GM18870 (cell line): ENCODE results near the gene LYSMD2.
"Not testable (repeated sequence)": the region's sequence is repeated elsewhere in the genome, so short reads cannot be mapped to it uniquely, and the experiment has no call there.

ENCODE experiments used
- ATAC-seq: cut with Tn5 transposase; IDR thresholded peaks from one replicate; pipeline ENCODE4 v1.9.1; 2021; ENCODE audit warnings: moderate library complexity; ENCODE audit not compliant: unreplicated experiment

Gene LYSMD2, protein sequence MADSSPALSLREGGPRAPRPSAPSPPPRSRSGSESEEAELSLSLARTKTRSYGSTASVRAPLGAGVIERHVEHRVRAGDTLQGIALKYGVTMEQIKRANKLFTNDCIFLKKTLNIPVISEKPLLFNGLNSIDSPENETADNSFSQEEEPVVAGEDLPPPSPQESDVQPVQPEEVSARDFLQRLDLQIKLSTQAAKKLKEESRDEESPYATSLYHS

GRCh38 chr15:51737522-51738305, at the start of gene LYSMD2:
LYSMD2 (minus strand) TSS chr15:51737655; CDS start chr15:51737622, 33 bp downstream.
- ATAC-seq: no peak

DNA sequence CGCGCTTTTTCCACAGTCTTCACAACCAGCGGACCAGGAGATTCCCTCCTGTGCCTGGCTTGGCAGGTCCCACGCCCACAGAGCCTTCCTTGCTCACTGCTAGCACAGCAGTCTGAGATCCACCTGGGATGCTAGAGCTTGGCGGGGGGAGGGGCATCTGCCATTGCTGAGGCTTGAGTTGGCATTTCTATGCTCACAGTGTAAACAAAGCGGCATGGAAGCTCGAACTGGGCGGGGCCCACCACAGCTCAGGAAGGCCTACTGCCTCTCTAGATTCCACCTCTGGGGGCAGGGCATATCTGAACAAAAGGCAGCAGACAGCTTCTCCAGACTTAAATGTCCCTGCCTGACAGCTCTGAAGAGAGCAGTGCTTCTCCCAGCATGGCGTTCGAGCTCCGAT, 49.7 kb upstream of the LYSMD2 start:
- not testable (repeated sequence) for ATAC-seq

DNA sequence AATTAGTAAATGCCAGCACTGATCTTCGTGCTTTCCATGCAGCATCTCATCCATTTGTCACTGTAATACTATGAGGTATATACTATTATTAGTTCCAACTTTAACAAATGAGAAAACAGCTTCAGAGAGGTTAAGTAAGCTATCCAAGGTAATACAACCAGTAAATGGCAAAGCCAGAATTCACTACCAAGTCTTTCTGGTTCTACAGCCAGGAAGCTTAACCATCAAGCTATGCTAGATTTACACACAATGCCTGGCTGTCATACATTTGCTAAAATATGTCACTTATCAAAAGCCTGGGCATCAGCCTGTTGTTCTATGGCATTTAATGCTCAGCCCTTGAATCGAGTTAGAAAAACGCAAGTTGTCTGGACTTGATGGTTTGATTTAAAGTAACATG, 46.5 kb upstream of the LYSMD2 start:
- ATAC-seq: no peak

- no peak for ATAC-seq
These were observed 45.0 kb upstream of the LYSMD2 start for GRCh38 chr15:51782357-51782896.

GRCh38 chr15:51781506-51781905, 44.1 kb upstream of the LYSMD2 start:
- no peak for ATAC-seq

- no peak for ATAC-seq
These were observed 43.2 kb upstream of the LYSMD2 start for GRCh38 chr15:51780636-51781035.

DNA sequence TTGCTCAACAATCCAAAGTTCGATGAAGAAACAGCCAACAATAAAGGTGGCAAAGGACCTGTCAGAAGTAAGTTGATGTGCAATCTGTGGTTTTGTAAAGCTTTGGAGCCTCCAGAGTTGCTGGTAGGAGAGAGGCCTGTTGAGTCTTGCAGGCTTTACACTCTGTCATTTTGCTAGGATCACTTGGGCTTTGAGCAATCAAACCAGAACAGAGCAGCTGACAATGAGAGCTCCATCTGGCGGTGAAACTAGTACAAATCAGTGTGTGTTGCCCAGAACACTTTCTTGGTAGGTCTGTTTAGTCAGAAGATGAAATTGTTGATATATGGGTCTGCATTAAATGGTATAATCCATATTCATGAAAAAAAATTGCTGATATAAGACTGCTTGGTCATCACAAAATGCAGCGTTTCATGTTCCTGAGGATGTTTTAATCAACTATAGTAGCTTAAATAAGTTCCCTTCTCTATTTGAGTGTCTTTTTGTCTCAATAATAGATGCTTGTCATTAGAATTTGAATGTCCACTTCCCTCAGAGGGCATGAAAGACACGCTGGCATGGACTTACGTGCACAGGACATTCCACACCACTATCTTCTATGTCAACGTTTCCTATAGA, 39.6 kb upstream of the LYSMD2 start:
- peak; percentile 73 for ATAC-seq

- ATAC-seq: no peak
These were observed 38.7 kb upstream of the LYSMD2 start for GRCh38 chr15:51775967-51776816.

DNA sequence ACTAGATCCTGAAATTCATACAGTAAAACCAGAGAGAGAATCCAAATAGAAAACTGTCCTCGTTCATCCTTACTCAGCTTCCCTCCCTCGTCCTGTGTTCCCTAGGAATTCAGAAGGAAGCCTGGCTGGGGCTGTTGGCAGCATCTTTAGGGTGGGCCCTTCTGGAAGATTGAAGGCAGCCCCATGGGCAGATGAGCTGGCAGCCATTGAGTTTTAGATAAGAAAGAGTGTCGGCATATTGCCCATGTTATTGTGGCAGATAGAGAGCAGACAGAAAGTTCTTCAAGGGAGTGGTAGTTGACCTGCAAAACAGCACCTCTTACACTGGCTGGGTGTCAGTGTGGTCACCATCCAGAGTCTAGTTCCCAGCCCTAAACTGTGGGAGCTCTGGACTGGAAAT, 37.5 kb upstream of the LYSMD2 start:
- no peak for ATAC-seq

DNA sequence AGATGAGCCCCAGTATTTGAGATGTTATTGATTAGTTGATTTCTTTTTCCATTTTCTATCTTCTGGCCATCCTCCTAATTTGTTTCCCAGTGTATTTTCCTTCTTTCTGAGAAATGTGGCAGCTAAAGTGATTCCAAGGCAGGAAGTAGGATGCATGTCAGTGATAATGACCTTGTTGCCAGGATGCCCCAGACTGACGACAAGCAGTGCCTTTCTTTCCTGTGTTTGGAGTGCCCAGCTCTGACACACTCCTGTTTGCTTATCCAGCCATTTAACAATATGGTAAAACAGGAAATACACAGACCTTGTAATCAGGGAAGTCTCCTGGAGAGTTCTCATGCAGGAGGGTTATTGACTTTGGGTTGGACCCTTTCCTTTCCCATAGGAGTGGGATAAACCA, 34.3 kb upstream of the LYSMD2 start:
- no peak for ATAC-seq

GRCh38 chr15:51770902-51771301, 33.4 kb upstream of the LYSMD2 start:
- no peak for ATAC-seq

DNA sequence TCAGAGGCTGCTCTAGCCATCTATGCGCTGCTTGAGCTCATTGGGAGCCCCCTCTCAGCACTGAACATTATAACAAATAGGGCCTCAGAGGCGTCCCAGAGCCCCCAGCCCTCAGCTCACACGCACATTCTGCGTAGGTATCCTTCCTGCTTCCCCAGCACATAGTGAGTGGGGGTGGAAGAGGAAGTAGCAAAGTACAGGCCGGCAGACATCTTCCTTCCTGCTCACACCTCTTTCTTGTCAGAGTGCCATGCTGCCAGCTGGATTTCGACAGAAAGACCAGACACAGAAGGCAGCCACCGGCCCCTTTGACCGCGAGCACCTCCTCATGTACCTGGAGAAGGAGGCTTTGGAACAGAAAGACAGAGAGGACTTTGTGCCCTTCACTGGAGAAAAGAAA, 30.6 kb upstream of the LYSMD2 start:
- no peak for ATAC-seq

DNA sequence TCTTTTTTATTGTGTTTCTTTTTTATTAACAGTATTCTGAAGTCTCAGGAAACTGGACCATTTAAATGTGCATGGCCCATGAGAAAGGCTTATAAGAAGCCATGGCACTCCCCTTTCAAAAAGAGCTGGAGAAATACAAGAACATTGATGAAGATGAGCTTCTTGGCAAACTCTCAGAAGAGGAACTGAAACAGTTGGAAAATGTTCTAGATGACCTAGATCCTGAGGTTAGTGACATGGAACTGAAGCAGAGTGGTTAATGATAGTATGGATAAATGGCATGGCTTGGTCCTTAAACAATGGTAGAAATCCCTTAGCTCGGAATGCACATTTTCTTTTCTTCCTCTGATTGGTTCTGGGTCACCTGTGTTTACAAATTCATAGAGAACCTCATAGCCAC, 28.9 kb upstream of the LYSMD2 start:
- ATAC-seq: no peak

DNA sequence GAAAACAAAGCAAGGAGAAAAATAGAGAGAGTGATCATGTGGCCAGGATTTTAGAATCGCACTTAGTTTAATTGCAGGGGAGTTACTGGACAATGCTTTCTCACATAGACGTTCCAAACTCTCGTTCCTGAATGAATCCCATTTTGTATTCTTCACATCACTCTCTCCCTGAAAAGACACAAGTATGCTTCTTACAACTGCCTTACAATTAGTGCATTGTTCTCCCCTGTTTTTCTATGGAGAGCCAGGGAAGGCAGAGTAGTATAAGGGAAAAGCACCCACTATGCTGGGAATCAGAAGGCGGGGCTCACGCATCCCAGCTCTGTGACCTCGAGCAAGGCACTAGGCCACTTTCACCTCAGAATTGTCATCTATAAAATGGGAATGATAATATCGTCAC, 28.3 kb upstream of the LYSMD2 start:
- no peak for ATAC-seq

GRCh38 chr15:51760805-51761204, 23.4 kb upstream of the LYSMD2 start:
- no peak for ATAC-seq

- ATAC-seq: no peak
These were observed 22.2 kb upstream of the LYSMD2 start for GRCh38 chr15:51759557-51760070.

- ATAC-seq: no peak
These were observed 21.2 kb upstream of the LYSMD2 start for GRCh38 chr15:51758645-51759044.

GRCh38 chr15:51757450-51757849, 20.0 kb upstream of the LYSMD2 start:
- no peak for ATAC-seq

GRCh38 chr15:51756482-51756881, 19.0 kb upstream of the LYSMD2 start:
- ATAC-seq: no peak

DNA sequence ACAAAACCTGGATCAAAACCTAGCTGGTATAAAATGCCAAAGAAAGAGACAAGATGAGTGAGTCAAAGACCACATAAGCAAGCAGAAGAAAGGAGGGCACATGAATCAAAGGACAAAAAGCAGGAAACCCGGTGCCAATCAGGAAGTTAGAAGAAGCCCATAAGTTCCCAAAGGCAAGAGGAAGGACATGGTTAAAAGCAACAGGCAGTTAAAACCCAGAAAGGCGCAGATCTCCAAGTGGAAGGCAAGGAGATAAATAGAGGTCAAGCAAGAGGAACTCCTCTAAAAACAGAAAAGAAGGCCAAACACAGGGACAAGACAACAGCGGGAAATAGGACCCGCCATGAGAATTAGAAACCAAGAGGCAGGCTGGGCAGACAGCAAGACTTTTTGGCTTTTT, 18.3 kb upstream of the LYSMD2 start:
- no peak for ATAC-seq

GRCh38 chr15:51754267-51754666, 16.8 kb upstream of the LYSMD2 start:
- ATAC-seq: no peak
